Neutrophil (primary cell): ENCODE results near the gene TNIP1.
A peak's percentile ranks its signal among the peaks of the same experiment; 100 is the strongest.

Experiments used
- H3K27ac ChIP-seq: fragments of 200-600 bp; sonication (generic); 2 replicates; pipeline ENCODE4 v1.5.1; 2016; ENCODE audit warnings: mild to moderate bottlenecking, moderate library complexity
- H3K27me3 ChIP-seq: fragments of 200-600 bp; sonication (generic); 2 replicates; pipeline ENCODE4 v1.6.0; 2016; ENCODE audit warnings: mild to moderate bottlenecking
- H3K36me3 ChIP-seq: fragments of 200-600 bp; sonication (generic); 2 replicates; pipeline ENCODE4 v1.5.1; 2017
- H3K4me1 ChIP-seq, 2 experiments: fragments of 200-600 bp in 1 of 2; sonication (generic) in 1 of 2; 1 replicate in 1 of 2; 2 replicates in 1 of 2; pipeline versions ENCODE4 v1.5.1 to v1.6.1; 2013 to 2016; ENCODE audit warnings: low read depth in 1 of 2, low read length in 1 of 2, mild to moderate bottlenecking in 1 of 2, moderate library complexity in 1 of 2; ENCODE audit not compliant: control insufficient read depth in 1 of 2, insufficient read depth in 1 of 2
- H3K4me3 ChIP-seq, 2 experiments: fragments of 200-600 bp in 1 of 2; sonication (generic) in 1 of 2; 1 replicate in 1 of 2; 2 replicates in 1 of 2; pipeline ENCODE4 v1.5.1; 2013 to 2016; ENCODE audit warnings: low read depth in 1 of 2, low read length in 1 of 2, mild to moderate bottlenecking in 1 of 2, moderate library complexity in 1 of 2
- H3K9me3 ChIP-seq: fragments of 200-600 bp; sonication (generic); 2 replicates; pipeline ENCODE4 v1.5.1; 2016
- CTCF ChIP-seq: fragments of 200-600 bp; sonication (generic); IDR thresholded peaks from 2 replicates; pipeline ENCODE4 v1.5.1; 2016; ENCODE audit warnings: antibody characterized with exemption

Gene TNIP1

GRCh38 chr5:151125421-151125820, 44.6 kb upstream of the TNIP1 start:
- Histone ChIP-seq H3K36me3 (peaks cover 57% of the 10 kb centered on the region), H3K4me1 (peaks cover 22 to 32% of the 10 kb centered on the region in 2 experiments), H3K27me3 (no peaks in the 10 kb centered on the region), H3K9me3 (no peaks in the 10 kb centered on the region), H3K4me3 (peak overlapping the region; percentile 21 to 44), H3K27ac (peak overlapping the region; percentile 86)
- no peak for TF ChIP-seq CTCF

DNA sequence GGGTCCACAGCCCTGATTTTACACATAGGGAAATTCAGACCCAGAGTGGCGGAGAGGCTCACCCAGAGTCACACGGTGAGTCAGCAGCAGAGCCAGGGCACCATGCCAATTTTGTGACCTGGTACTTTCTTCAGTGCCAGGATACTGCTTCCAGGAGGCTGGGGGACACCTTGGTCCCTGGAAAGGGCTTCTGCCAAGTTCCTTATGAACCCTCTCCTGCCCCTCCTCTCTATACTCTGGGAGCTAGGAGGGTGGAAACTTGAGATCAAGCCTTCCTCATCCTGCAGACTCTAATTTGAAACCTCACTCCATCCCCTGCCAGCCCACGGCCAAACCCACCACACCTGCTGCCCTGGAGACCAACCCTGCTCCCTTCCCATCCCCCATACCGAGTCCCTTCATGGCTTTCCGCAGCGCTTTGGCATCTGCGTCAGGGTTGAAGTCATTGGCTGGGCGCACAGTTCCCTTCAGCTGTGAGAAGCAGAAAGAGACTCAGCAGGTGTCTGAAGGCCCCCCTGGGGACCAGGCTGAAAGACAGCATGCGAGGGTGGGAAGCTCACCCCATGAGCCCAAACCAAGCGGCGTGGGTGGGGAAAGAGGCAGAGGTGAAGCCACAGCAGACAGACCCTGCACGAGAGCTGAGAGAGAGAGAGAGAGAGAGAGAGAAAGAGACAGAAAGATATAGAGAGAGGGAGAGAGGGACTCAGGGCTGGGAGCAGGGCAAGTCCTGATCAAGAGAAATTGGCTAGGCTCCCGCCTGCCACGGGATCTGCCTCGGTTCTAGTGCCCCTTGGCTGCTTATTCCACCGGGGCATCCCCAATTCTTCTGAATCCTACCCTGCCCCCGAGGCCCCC, 43.3 kb upstream of the TNIP1 start:
- Histone ChIP-seq H3K27ac (peak overlapping the region; percentile 86), H3K4me1 (peaks cover 22 to 32% of the 10 kb centered on the region in 2 experiments), H3K9me3 (no peaks in the 10 kb centered on the region), H3K4me3 (no peak overlapping the region), H3K27me3 (no peaks in the 10 kb centered on the region), H3K36me3 (peaks cover 57% of the 10 kb centered on the region)
- no peak for TF ChIP-seq CTCF

DNA sequence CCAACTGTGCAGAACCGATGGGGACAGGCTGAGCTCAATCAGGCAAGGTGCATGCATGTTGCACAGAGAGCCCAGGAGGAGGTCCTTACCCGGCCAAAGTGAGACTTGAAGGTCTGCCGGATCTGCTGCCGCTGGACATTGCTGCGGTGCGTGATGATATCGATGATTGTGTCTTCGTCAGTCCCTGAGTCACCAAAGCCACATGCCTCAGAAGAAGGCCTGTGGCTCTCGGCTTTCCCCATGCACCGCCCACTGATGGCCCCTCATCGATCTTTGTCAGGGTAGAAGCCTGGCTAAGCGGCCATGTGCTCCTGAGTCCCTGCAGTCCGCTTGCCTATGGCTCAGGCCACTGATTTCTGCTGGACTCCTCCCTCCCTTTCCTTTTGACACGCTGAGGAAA, 42.0 kb upstream of the TNIP1 start:
- peaks cover 56% of the 10 kb centered on the region for H3K36me3 ChIP-seq
- no peak for TF ChIP-seq CTCF
- no peak overlapping the region for H3K4me3 ChIP-seq
- H3K27ac ChIP-seq: peak overlapping the region; percentile 86
- peaks cover 22 to 32% of the 10 kb centered on the region in 2 experiments for H3K4me1 ChIP-seq
- no peaks in the 10 kb centered on the region for H3K9me3 ChIP-seq
- H3K27me3 ChIP-seq: no peaks in the 10 kb centered on the region

DNA sequence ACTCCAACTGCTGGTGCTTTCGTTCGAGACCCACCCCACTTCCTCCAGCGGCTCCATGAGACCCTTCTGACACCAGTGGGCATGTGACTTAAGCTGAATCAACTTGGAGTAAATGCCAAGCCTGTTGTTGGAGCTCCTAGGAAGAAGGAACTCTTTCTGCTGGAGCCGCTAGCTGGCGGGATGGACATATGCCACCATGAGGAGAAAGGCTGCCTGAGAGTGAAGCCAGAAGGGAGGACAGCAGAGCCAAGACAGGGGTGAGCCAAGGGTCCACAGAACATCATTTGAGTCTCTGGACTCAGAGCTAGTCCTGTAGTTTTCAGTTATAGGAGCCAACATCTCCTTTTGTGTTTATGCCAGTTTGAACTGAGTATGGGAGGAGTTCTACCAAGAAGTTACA, 40.8 kb upstream of the TNIP1 start:
- H3K4me1 ChIP-seq: peaks cover 22 to 32% of the 10 kb centered on the region in 2 experiments
- H3K9me3 ChIP-seq: no peaks in the 10 kb centered on the region
- no peaks in the 10 kb centered on the region for H3K27me3 ChIP-seq
- TF ChIP-seq CTCF: no peak
- no peak overlapping the region for H3K27ac ChIP-seq
- no peak overlapping the region for H3K4me3 ChIP-seq
- peaks cover 64% of the 10 kb centered on the region for H3K36me3 ChIP-seq

DNA sequence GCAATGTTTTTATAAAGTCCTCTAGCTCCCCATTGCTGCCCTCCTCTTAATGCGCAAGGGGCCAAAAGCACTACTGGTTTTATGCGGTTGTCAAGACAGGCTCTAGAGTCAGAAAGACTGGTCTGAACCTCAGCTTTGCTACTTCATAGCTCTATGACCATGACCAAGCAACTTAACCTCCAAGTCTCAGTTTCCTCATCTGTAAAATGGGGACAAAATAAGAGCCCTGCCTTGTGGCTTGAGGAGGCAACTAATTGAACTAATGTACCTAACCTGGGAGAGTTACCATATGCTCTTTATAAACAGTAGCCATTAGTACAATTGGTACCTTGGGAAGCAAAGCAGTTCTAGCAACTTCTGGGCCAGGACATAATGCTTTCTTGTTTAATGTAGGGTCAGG, 40.3 kb upstream of the TNIP1 start:
- no peak overlapping the region for H3K27ac ChIP-seq
- H3K9me3 ChIP-seq: no peaks in the 10 kb centered on the region
- peaks cover 16 to 26% of the 10 kb centered on the region in 2 experiments for H3K4me1 ChIP-seq
- no peak overlapping the region for H3K4me3 ChIP-seq
- TF ChIP-seq CTCF: no peak
- H3K27me3 ChIP-seq: no peaks in the 10 kb centered on the region
- peaks cover 69% of the 10 kb centered on the region for H3K36me3 ChIP-seq
